Endodermal cell (in vitro differentiated cells): ENCODE measurements around the gene NAA40. TPM values are rescaled to one million over a fixed set of nuclear protein-coding genes. Genes with fewer than 3 reads are reported as not detected.
A peak's percentile ranks its signal among the peaks of the same experiment; 100 is the strongest.
"Not testable (repeated sequence)": the region's sequence is repeated elsewhere in the genome, so short reads cannot be mapped to it uniquely, and the experiment has no call there.

Experiments
- DNase-seq: peaks from one replicate; pipeline ENCODE4 v3.0.0-alpha.2; 2017
- H3K27ac ChIP-seq: 2 replicates; pipeline ENCODE4 v1.5.1; 2013; ENCODE audit warnings: mild to moderate bottlenecking, low read depth, low read length, moderate library complexity
- H3K27me3 ChIP-seq: 2 replicates; pipeline ENCODE4 v1.6.1; 2013; ENCODE audit warnings: mild to moderate bottlenecking, low read length, moderate library complexity; ENCODE audit not compliant: insufficient read depth, control insufficient read depth, poor library complexity, severe bottlenecking
- H3K36me3 ChIP-seq: 2 replicates; pipeline ENCODE4 v1.7.0; 2013; ENCODE audit warnings: mild to moderate bottlenecking, low read length, moderate library complexity; ENCODE audit not compliant: control insufficient read depth, insufficient read depth
- H3K4me1 ChIP-seq: one replicate; pipeline ENCODE4 v1.7.0; 2013; ENCODE audit warnings: low read length; ENCODE audit not compliant: control insufficient read depth, insufficient read depth
- H3K4me3 ChIP-seq: 2 replicates; pipeline ENCODE4 v1.5.1; 2013; ENCODE audit warnings: mild to moderate bottlenecking, low read length, moderate library complexity
- H3K9ac ChIP-seq: 2 replicates; pipeline ENCODE4 v1.6.1; 2013; ENCODE audit warnings: mild to moderate bottlenecking, low read length, moderate library complexity; ENCODE audit not compliant: poor library complexity, severe bottlenecking; ENCODE audit errors: extremely low read depth
- H3K9me3 ChIP-seq: 2 replicates; pipeline ENCODE4 v1.6.1; 2013; ENCODE audit warnings: mild to moderate bottlenecking, low read length, moderate library complexity; ENCODE audit not compliant: control insufficient read depth
- H3K27ac Mint-ChIP-seq: 2 replicates; pipeline ENCODE4 v1.8.0; 2020; ENCODE audit warnings: mixed read lengths
- H3K27me3 Mint-ChIP-seq: 2 replicates; pipeline ENCODE4 v1.8.0; 2021; ENCODE audit warnings: mild to moderate bottlenecking, mixed read lengths; ENCODE audit not compliant: insufficient read depth
- H3K36me3 Mint-ChIP-seq: 2 replicates; pipeline ENCODE4 v1.8.0; 2020; ENCODE audit warnings: low read depth, mixed read lengths
- H3K4me1 Mint-ChIP-seq: 2 replicates; pipeline ENCODE4 v1.8.0; 2020; ENCODE audit warnings: mixed read lengths
- H3K4me3 Mint-ChIP-seq: 2 replicates; pipeline ENCODE4 v1.8.0; 2020; ENCODE audit warnings: mild to moderate bottlenecking, moderate library complexity, mixed read lengths
- H3K9me3 Mint-ChIP-seq: 2 replicates; pipeline ENCODE4 v1.8.0; 2020; ENCODE audit warnings: mild to moderate bottlenecking, mixed read lengths
- WGBS, 2 experiments: methylation state at CpG; one replicate each; pipeline versions ENCODE4 v1.1.5 to v1.1.7; 2013; ENCODE audit warnings: missing lambda C conversion rate in 2 of 2, mixed read lengths in 1 of 2; ENCODE audit not compliant: insufficient coverage in 1 of 2, insufficient read length in 1 of 2; 5-methylcytosine and 5-hydroxymethylcytosine counted together
- total RNA-seq, 2 donors: library from RNA; stranded (reverse); fragmentation: NEBNext Ultra II Directional in 1 of 2; extraction: Animal tissue kit (Norgen Biotek cat#: 25700) in 1 of 2; gene quantifications; 2 replicates in 1 of 2; 3 replicates in 1 of 2; pipeline ENCODE4 v1.2.1, GENCODE V29; 2021
- TF ChIP-seq, protein P1 (sequence below): fragments of 200-600 bp; sonication (generic); conservative IDR thresholded peaks from 2 replicates; pipeline ENCODE4 v1.5.0; 2021; ENCODE audit warnings: antibody characterized with exemption, mild to moderate bottlenecking

The NAA40 gene
- total RNA-seq, 2 donors from 2014 or later: 47.2 to 53.5 TPM

DNA sequence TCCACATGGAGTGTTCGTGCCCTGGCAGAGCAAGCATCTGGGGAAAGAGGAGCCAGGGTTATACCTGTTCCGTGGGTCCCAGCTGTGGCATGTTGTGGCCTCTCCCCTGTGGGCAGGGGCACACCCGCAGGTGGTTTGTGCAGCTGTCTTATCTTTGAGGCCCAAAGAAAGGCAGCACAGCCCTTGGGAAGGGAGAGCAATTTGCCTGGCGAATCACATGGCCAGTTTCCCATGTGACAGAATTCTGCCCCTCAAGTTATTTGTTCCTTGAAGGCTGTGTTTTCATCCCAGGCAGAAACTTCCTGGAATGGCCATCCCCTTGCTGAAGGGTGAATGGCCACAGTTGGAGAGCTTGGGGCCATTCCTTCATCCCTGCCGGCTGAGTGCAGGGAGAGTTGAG is 19.2 kb downstream of the NAA40 start:
- WGBS, 2 experiments: 92 to 97% methylated on average over 5 of the region's 5 CpGs
- no peak overlapping the region for H3K4me3 ChIP-seq
- no peak overlapping the region for H3K27ac ChIP-seq
- DNase-seq: no peak
- Mint-ChIP-seq H3K27me3 (no peaks in the 10 kb centered on the region), H3K4me1 (peaks cover 13% of the 10 kb centered on the region), H3K4me3 (no peak overlapping the region), H3K9me3 (no peaks in the 10 kb centered on the region), H3K27ac (no peak overlapping the region), H3K36me3 (peaks cover 43% of the 10 kb centered on the region)
- H3K9me3 ChIP-seq: no peaks in the 10 kb centered on the region
- no peaks in the 10 kb centered on the region for H3K27me3 ChIP-seq
- TF ChIP-seq, protein P1, sequence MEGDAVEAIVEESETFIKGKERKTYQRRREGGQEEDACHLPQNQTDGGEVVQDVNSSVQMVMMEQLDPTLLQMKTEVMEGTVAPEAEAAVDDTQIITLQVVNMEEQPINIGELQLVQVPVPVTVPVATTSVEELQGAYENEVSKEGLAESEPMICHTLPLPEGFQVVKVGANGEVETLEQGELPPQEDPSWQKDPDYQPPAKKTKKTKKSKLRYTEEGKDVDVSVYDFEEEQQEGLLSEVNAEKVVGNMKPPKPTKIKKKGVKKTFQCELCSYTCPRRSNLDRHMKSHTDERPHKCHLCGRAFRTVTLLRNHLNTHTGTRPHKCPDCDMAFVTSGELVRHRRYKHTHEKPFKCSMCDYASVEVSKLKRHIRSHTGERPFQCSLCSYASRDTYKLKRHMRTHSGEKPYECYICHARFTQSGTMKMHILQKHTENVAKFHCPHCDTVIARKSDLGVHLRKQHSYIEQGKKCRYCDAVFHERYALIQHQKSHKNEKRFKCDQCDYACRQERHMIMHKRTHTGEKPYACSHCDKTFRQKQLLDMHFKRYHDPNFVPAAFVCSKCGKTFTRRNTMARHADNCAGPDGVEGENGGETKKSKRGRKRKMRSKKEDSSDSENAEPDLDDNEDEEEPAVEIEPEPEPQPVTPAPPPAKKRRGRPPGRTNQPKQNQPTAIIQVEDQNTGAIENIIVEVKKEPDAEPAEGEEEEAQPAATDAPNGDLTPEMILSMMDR: no peak
- peaks cover 3% of the 10 kb centered on the region for H3K4me1 ChIP-seq
- no peak overlapping the region for H3K9ac ChIP-seq
- H3K36me3 ChIP-seq: peaks cover 33% of the 10 kb centered on the region

DNA sequence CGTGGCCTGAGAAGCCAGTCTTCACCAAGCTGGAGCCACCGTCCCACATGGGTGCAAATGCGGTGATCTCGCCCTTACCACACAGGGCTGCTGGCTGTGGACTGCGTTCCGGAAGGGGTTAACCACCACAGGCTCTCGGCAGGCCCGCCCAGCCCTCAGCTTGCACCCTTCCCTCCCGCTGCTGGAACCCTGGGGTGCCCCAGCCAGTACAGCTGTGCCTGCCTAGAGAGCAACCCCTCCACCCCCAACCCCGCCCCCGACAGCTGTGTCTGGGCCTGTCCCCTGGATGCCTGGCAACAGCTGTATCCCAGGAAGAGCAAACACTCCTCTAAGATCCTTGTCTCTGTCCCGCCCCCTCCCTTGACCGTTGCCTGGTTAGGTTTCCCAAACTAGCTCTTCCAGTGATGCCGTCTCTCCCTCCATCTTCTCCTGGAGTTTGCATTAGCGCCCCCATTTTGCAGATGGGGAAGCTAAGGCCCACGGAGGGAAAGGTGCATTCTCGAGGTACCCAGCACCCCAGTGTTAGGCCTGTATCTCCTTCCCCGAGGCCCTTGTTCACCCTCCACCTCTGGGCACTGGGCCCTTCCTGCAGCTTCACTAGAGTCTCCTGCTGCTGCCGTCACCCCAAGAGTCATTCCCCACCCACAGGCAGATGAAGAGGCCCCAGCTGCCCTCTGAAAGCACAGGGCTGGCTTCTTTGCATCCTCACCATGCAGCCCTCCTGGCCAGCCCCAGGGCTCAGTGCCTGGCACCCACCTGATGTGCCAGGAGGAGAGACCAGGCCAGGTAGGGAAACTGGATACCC is 23.0 kb downstream of the NAA40 start:
- no peak overlapping the region for H3K27ac Mint-ChIP-seq

DNA sequence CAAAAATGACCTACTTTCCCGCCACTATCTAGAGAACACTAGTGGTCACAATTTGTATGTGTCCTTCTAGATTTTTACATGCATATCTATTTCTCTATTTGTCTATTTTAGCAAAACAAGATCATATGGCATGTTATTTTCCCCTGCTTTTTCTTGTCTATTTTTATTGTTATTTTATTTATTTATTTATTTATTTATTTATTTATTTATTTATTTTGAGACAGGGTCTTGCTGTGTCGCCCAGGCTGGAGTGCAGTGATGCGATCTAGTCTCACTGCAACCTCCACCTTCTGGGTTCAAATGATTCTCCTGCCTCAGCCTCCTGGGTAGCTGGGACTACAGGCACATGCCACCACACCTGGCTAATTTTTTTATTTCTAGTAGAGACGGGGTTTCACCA is 25.1 kb downstream of the NAA40 start:
- not testable (repeated sequence) for H3K36me3 Mint-ChIP-seq, H3K4me1 ChIP-seq, H3K27ac ChIP-seq, H3K27me3 Mint-ChIP-seq, DNase-seq, H3K36me3 ChIP-seq, H3K9me3 ChIP-seq, H3K27me3 ChIP-seq, H3K9ac ChIP-seq, H3K4me3 ChIP-seq, H3K27ac Mint-ChIP-seq, H3K9me3 Mint-ChIP-seq, H3K4me3 Mint-ChIP-seq
- H3K4me1 Mint-ChIP-seq: peaks cover 13% of the 10 kb centered on the region
- 96 to 98% methylated on average over 4 of the region's 4 CpGs for WGBS, 2 experiments

More for the DNA sequence above, 23.0 kb downstream of the NAA40 start:
- H3K9ac ChIP-seq: no peak overlapping the region
- no peaks in the 10 kb centered on the region for H3K27me3 ChIP-seq
- no peaks in the 10 kb centered on the region for H3K9me3 ChIP-seq
- H3K4me1 ChIP-seq: peaks cover 3% of the 10 kb centered on the region
- H3K27me3 Mint-ChIP-seq: peaks cover 7% of the 10 kb centered on the region
- DNase-seq: peak; percentile 64
- H3K4me1 Mint-ChIP-seq: peaks cover 13% of the 10 kb centered on the region
- no peaks in the 10 kb centered on the region for H3K9me3 Mint-ChIP-seq
- H3K4me3 Mint-ChIP-seq: no peak overlapping the region
- peaks cover 8% of the 10 kb centered on the region for H3K36me3 Mint-ChIP-seq
- no peak overlapping the region for H3K27ac ChIP-seq
- WGBS, 2 experiments: 79 to 84% methylated on average over 11 to 19 of the region's 19 CpGs
- H3K4me3 ChIP-seq: no peak overlapping the region
- no peaks in the 10 kb centered on the region for H3K36me3 ChIP-seq
- TF ChIP-seq, protein P1: no peak
